ENCODE data around the gene WFDC2.

GRCh38 chr20:45467172-45467571, 2.4 kb upstream of the WFDC2 start:
- TF ChIP-seq RAD21 (IDR thresholded peaks at IDR 0.05; ENCODE audit: low read length) = no peak
- TF ChIP-seq CTCF (conservative IDR thresholded peaks at IDR 0.05; ENCODE audit: low read depth, low read length) = no peak
- no peak for TF ChIP-seq POLR2A (IDR thresholded peaks at IDR 0.05; ENCODE audit: low read depth, low read length)
- no peak for TF ChIP-seq CEBPB (IDR thresholded peaks at IDR 0.05; ENCODE audit: low read depth, low read length)
- TF ChIP-seq BHLHE40 (IDR thresholded peaks at IDR 0.05; ENCODE audit: low read depth, low read length) = no peak
- TF ChIP-seq MAZ (IDR thresholded peaks at IDR 0.05; ENCODE audit: borderline replicate concordance, low read depth, low read length) = no peak

Data from IMR-90 (cell line).